Activated gamma-delta T cell (primary cell): ENCODE data around the gene HOXA3.

Source experiments
- DNase-seq: peaks from one replicate; lab custom pipeline; 2025; lab: John Stamatoyannopoulos, UW

Gene HOXA3

GRCh38 chr7:27177795-27178320 is 25.5 kb upstream of the HOXA3 start:
- DNase-seq, result no peak

GRCh38 chr7:27176962-27177794 is 24.8 kb upstream of the HOXA3 start:
- no peak for DNase-seq

- no peak for DNase-seq
Measured at GRCh38 chr7:27176524-27176845, 24.1 kb upstream of the HOXA3 start.

- no peak for DNase-seq
Measured at GRCh38 chr7:27175626-27176523, 23.5 kb upstream of the HOXA3 start.

- DNase-seq, result no peak
Measured at GRCh38 chr7:27174874-27175625, 22.7 kb upstream of the HOXA3 start.

GRCh38 chr7:27173956-27174873 is 21.8 kb upstream of the HOXA3 start, which contains the start of gene HOXA10:
Gene HOXA10 (minus strand): TSS chr7:27174320. CDS start chr7:27174306, 14 bp downstream.
- DNase-seq, result no peak

- DNase-seq, result peak; percentile 29
Measured at GRCh38 chr7:27173511-27173955, 21.1 kb upstream of the HOXA3 start.

- no peak for DNase-seq
Measured at GRCh38 chr7:27172823-27173510, 20.6 kb upstream of the HOXA3 start.

- no peak for DNase-seq
Measured at GRCh38 chr7:27172315-27172774, 20.0 kb upstream of the HOXA3 start.

GRCh38 chr7:27171637-27172314 is 19.4 kb upstream of the HOXA3 start:
- no peak for DNase-seq

GRCh38 chr7:27171325-27171636 is 18.9 kb upstream of the HOXA3 start:
- no peak for DNase-seq

- DNase-seq, result no peak
Measured at GRCh38 chr7:27170426-27171324, 18.3 kb upstream of the HOXA3 start.

GRCh38 chr7:27169658-27170425 is 17.5 kb upstream of the HOXA3 start:
- DNase-seq, result no peak

GRCh38 chr7:27168265-27168947 is 16.0 kb upstream of the HOXA3 start:
- no peak for DNase-seq

GRCh38 chr7:27167916-27168264 is 15.5 kb upstream of the HOXA3 start:
- no peak for DNase-seq

- DNase-seq, result no peak
Measured at GRCh38 chr7:27166531-27167505, 14.4 kb upstream of the HOXA3 start.
